Measurements from ENCODE around the gene HEXIM2. TPM values are rescaled to one million over a fixed set of nuclear protein-coding genes. Genes with fewer than 3 reads are reported as not detected.

HEXIM2 gene
- total and polyA plus RNA-seq, 4 experiments from 2014 or later, result 2.7 to 5.1 (median 2.8) TPM

DNA sequence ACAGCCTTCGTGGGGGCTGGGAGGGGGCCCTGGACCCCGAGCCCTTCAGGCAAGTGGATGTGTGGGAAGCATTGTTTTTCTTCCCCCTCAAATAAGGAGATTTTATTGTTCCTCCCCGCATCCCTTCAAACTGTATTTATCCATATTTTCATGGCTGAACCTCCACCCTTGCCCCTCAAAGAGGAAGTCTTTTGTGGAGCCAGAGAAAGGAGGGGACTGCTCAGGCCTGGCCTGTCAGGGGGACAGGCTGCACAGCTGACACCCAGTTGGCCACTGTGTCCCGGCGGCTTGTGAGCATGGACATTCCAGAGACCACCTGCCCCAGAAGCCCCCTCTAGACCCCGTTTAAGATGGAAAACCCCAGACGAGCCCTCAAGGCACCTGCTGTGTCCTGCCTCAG is 15.9 kb downstream of the HEXIM2 start:
- Mint-ChIP-seq H3K9me3 (no peaks in the 10 kb centered on the region), H3K27ac (no peak overlapping the region), H3K4me1 (peaks cover 5 to 10% (median 7%) of the 10 kb centered on the region in 4 donors), H3K4me3 (no peak overlapping the region), H3K27me3 (no peaks in the 10 kb centered on the region), H3K36me3 (no peaks in the 10 kb centered on the region)
- H3K4me3 ChIP-seq (ENCODE audit: low read length in 2 of 2), result no peak overlapping the region
- H3K27me3 ChIP-seq (ENCODE audit: insufficient read depth, low read length), result no peaks in the 10 kb centered on the region
- intact Hi-C loops (cut with micrococcal nuclease), result no loop called here
- ChIA-PET POLR2A (ENCODE audit: partially characterized antibody) (no interaction called here), CTCF (ENCODE audit: partially characterized antibody) (no interaction called here)
- no peak for DNase-seq
- no peak overlapping the region for H3K27ac ChIP-seq (ENCODE audit: low read depth, low read length)
- no peaks in the 10 kb centered on the region for H3K36me3 ChIP-seq (ENCODE audit: insufficient read depth, low read length)
- H3K9me3 ChIP-seq (ENCODE audit: control insufficient read depth in 1 of 2, low read length in 2 of 2), result no peaks in the 10 kb centered on the region
- peaks cover 6% of the 10 kb centered on the region for H3K4me1 ChIP-seq (ENCODE audit: insufficient read depth, low read length)

DNA sequence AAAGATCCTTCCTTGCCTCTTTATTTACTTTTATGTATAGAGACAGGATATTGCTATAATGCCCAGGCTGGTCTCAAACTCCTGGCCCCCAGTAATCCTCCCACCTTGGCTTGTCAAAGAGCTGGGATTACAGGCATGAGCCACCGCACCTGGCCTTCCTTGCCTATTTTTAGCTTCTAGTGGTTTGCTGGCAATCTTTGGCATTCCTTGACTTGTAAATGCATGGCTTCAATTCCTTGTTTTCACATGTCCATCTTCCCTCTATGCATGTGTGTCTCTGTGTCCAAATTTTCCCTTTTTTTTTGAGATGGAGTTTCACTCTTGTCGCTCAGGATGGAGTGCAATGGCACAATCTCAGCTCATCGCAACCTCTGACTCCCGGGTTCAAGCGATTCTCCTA is 22.5 kb downstream of the HEXIM2 start:
- no peak overlapping the region for H3K4me3 ChIP-seq (ENCODE audit: low read length in 2 of 2)
- Mint-ChIP-seq H3K9me3 (no peaks in the 10 kb centered on the region), H3K27ac (no peak overlapping the region), H3K4me3 (no peak overlapping the region), H3K36me3 (no peaks in the 10 kb centered on the region), H3K27me3 (no peaks in the 10 kb centered on the region), H3K4me1 (no peaks in the 10 kb centered on the region)
- H3K4me1 ChIP-seq (ENCODE audit: insufficient read depth, low read length), result no peaks in the 10 kb centered on the region
- H3K27me3 ChIP-seq (ENCODE audit: insufficient read depth, low read length), result no peaks in the 10 kb centered on the region
- ChIA-PET CTCF (ENCODE audit: partially characterized antibody) (interaction anchor here (1.0 to 2.5 kb wide), 3 partner anchors 13 to 49 kb away, joined by 4 to 12 read pairs (median 4); partner anchors contain the start of gene ACBD4), POLR2A (ENCODE audit: partially characterized antibody) (no interaction called here)
- H3K36me3 ChIP-seq (ENCODE audit: insufficient read depth, low read length), result no peaks in the 10 kb centered on the region
- no peak overlapping the region for H3K27ac ChIP-seq (ENCODE audit: low read depth, low read length)
- no peak for DNase-seq
- intact Hi-C loops (cut with micrococcal nuclease), result no loop called here
- H3K9me3 ChIP-seq (ENCODE audit: control insufficient read depth in 1 of 2, low read length in 2 of 2), result no peaks in the 10 kb centered on the region

DNA sequence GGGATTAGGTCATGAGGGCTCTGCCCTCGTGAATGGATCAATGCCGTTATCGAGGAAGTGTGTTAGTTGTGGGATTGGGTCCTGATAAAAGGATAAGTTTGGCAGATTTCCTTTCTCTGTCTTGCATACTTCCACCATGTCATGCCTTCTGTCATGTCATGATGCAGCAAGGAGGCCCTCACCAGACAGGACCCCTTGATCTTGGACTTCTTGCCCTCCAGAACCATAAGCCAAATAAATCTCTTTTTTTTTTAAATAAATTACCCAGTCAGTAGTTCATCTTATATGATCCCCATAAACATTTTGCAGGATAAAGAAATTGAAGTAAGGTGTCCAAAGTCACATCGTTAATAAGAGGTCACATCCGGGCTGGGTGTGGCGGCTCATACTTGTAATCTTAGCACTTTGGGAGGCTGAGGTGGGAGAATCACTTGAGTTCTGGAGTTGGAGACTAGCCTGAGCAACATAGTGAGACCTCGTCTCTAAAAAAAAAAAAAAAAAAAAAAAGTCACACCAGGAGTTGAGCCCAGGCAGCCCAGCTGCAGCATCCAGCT is 25.2 kb downstream of the HEXIM2 start:
- Histone ChIP-seq H3K27me3 (ENCODE audit: insufficient read depth, low read length) (no peaks in the 10 kb centered on the region), H3K27ac (ENCODE audit: low read depth, low read length) (no peak overlapping the region), H3K4me1 (ENCODE audit: insufficient read depth, low read length) (no peaks in the 10 kb centered on the region), H3K4me3 (ENCODE audit: low read length in 2 of 2) (no peak overlapping the region), H3K9me3 (ENCODE audit: control insufficient read depth in 1 of 2, low read length in 2 of 2) (no peaks in the 10 kb centered on the region), H3K36me3 (ENCODE audit: insufficient read depth, low read length) (no peaks in the 10 kb centered on the region)
- Mint-ChIP-seq H3K4me1 (no peaks in the 10 kb centered on the region), H3K4me3 (no peak overlapping the region), H3K27ac (no peak overlapping the region), H3K27me3 (no peaks in the 10 kb centered on the region), H3K36me3 (no peaks in the 10 kb centered on the region), H3K9me3 (no peaks in the 10 kb centered on the region)
- ChIA-PET POLR2A (ENCODE audit: partially characterized antibody) (no interaction called here), CTCF (ENCODE audit: partially characterized antibody) (no interaction called here)
- intact Hi-C loops (cut with micrococcal nuclease), result no loop called here
- DNase-seq, result no peak

DNA sequence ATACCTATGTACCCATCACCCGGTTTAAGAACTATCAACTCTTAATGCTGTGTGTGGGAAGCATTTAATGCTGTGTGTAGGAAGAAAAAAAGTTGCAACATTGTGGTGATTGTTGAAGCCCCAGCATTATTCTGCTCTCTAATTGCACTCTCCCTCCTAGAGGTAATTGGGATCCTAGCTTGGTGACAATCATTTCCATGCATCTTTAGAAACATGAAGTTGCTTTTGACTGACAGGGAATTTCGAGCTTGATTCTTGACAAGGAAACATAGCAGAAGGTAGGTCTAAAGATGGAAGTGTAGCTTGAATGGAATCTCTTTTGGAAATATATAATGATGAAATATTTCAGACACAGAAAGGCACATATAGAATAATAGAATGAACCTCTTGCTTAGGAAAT is 27.3 kb downstream of the HEXIM2 start:
- no peaks in the 10 kb centered on the region for H3K9me3 Mint-ChIP-seq
- intact Hi-C loops (cut with micrococcal nuclease), result no loop called here
- Histone ChIP-seq H3K36me3 (ENCODE audit: insufficient read depth, low read length) (no peaks in the 10 kb centered on the region), H3K4me3 (ENCODE audit: low read length in 2 of 2) (no peak overlapping the region), H3K27ac (ENCODE audit: low read depth, low read length) (no peak overlapping the region), H3K27me3 (ENCODE audit: insufficient read depth, low read length) (no peaks in the 10 kb centered on the region), H3K9me3 (ENCODE audit: control insufficient read depth in 1 of 2, low read length in 2 of 2) (no peaks in the 10 kb centered on the region), H3K4me1 (ENCODE audit: insufficient read depth, low read length) (no peaks in the 10 kb centered on the region)
- ChIA-PET CTCF (ENCODE audit: partially characterized antibody) (interaction anchor here (0.7 to 4.2 kb wide), 3 partner anchors 9 to 188 kb away, joined by 3 to 22 read pairs (median 17); partner anchors contain the start of gene ACBD4), POLR2A (ENCODE audit: partially characterized antibody) (interaction anchor here (2.0 kb wide), 1 partner anchor 40 kb away, joined by 6 read pairs; the partner anchor contains the start of gene HEXIM1)
- H3K36me3 Mint-ChIP-seq, result no peaks in the 10 kb centered on the region
- H3K27ac Mint-ChIP-seq, result peak overlapping the region in 1 of 7 donors; percentile 37
- DNase-seq, result no peak
- peak overlapping the region in 1 of 8 donors; percentile 36 for H3K4me3 Mint-ChIP-seq
- H3K4me1 Mint-ChIP-seq, result no peaks in the 10 kb centered on the region
- H3K27me3 Mint-ChIP-seq, result no peaks in the 10 kb centered on the region

DNA sequence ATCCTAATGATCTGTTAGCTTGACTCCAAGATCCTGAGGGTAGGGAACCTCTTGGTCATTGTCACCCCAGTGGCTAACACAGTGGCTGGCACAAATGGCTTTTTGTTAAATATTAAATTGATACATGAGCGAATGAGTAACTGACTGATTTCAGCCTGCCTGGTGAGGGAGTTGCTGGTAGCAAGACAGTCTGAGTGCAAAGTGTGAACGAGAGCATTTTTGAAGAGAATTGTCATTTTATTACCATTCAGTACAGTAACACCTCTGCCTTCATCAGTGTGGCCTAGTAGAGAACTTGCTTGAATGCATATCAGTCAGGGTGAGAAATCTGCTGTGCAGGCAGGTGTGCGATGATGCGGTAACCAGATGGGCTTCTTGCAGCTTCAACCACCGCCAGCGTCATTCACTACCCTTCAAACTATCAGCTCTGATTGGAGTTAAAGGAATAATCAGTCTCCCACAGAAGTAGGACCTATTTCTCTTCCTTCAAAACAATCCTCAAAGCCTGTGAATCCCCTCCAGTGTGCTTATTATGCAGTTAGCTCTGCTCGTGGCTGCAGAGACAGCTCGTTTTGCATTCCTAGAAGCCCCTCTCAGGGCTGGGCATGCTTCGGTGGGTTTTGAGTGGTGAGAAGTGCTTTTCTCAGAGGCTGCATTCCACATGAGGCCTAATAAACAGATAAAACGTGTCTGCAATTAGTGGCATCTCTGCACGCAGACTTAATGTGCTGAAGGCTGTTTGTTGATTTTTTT is 29.0 kb downstream of the HEXIM2 start:
- H3K4me3 ChIP-seq (ENCODE audit: low read length in 2 of 2), result no peak overlapping the region
- no peaks in the 10 kb centered on the region for H3K36me3 ChIP-seq (ENCODE audit: insufficient read depth, low read length)
- intact Hi-C loops (cut with micrococcal nuclease), result no loop called here
- no peaks in the 10 kb centered on the region for H3K4me1 Mint-ChIP-seq
- CTCF ChIA-PET (ENCODE audit: partially characterized antibody), result interaction anchor here (0.8 to 4.2 kb wide), 5 partner anchors 17 to 58 kb away, joined by 3 to 22 read pairs (median 3); partner anchors contain the start of gene ACBD4
- no peaks in the 10 kb centered on the region for H3K9me3 ChIP-seq (ENCODE audit: control insufficient read depth in 1 of 2, low read length in 2 of 2)
- no peak overlapping the region for H3K4me3 Mint-ChIP-seq
- peak overlapping the region in 2 of 7 donors; percentile 13 to 29 for H3K27ac Mint-ChIP-seq
- H3K27me3 Mint-ChIP-seq, result no peaks in the 10 kb centered on the region
- H3K27ac ChIP-seq (ENCODE audit: low read depth, low read length), result no peak overlapping the region
- DNase-seq, result no peak
- no peaks in the 10 kb centered on the region for H3K4me1 ChIP-seq (ENCODE audit: insufficient read depth, low read length)
- POLR2A ChIA-PET (ENCODE audit: partially characterized antibody), result no interaction called here
- H3K27me3 ChIP-seq (ENCODE audit: insufficient read depth, low read length), result no peaks in the 10 kb centered on the region
- no peaks in the 10 kb centered on the region for H3K36me3 Mint-ChIP-seq
- H3K9me3 Mint-ChIP-seq, result peaks cover 0 to 2% (median 0%) of the 10 kb centered on the region in 8 donors

DNA sequence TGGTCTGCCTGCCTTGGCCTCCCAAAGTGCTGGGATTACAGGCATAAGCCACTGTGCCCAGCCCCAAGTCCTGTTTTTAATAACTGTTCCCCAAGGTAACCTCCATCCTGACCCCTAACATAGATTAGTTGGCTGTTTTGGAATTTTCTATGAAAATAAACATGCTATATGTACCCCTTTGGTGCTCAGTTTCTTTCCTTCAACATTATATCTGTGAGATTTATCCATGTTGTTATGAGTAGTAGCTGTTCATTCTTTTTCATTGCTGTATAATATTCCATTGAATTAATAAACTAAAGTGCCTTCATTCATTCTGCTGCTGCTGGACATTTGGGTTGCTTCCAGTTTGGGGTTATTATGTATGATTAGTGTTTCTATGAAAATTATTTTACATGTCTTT is 33.7 kb downstream of the HEXIM2 start:
- Mint-ChIP-seq H3K27ac (no peak overlapping the region), H3K9me3 (peaks cover 0 to 2% (median 0%) of the 10 kb centered on the region in 8 donors), H3K27me3 (no peaks in the 10 kb centered on the region), H3K4me1 (peaks cover 0 to 4% (median 2%) of the 10 kb centered on the region in 4 donors), H3K36me3 (no peaks in the 10 kb centered on the region), H3K4me3 (no peak overlapping the region)
- no peaks in the 10 kb centered on the region for H3K36me3 ChIP-seq (ENCODE audit: insufficient read depth, low read length)
- ChIA-PET CTCF (ENCODE audit: partially characterized antibody) (interaction anchor here (1.1 to 12.0 kb wide), 6 partner anchors 19 to 146 kb away, joined by 3 to 300 read pairs (median 4); partner anchors contain the start of genes ACBD4, HEXIM1 and PLCD3), POLR2A (ENCODE audit: partially characterized antibody) (interaction anchor here (5.0 kb wide), 1 partner anchor 46 kb away, joined by 63 read pairs; the partner anchor contains the start of gene HEXIM1)
- H3K4me3 ChIP-seq (ENCODE audit: low read length in 2 of 2), result no peak overlapping the region
- no peaks in the 10 kb centered on the region for H3K4me1 ChIP-seq (ENCODE audit: insufficient read depth, low read length)
- no peak for DNase-seq
- H3K27ac ChIP-seq (ENCODE audit: low read depth, low read length), result no peak overlapping the region
- intact Hi-C loops (cut with micrococcal nuclease), result loop anchor here (5.0 kb wide), 1 partner anchor 418 kb away; no protein-coding TSS in a partner anchor
- no peaks in the 10 kb centered on the region for H3K27me3 ChIP-seq (ENCODE audit: insufficient read depth, low read length)
- no peaks in the 10 kb centered on the region for H3K9me3 ChIP-seq (ENCODE audit: control insufficient read depth in 1 of 2, low read length in 2 of 2)

DNA sequence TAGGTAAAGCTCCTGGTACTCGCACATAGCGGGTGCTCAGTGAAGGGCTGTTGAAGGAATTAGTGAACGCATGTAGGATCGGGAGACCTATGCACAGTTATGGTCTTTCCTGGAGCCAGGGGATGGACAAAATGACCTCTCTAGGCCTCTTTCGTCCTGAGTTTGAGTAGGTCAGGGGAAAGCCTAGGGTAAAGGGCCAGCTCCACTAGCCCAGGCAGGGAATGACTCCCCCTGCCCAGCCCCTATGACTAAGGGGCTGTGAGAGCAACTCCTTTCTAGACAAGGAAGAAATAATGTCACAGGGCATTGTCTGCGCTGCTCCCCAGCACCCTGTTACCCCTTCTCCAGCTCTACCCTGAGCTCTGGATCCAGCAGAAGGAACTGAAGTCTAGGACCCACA is 35.4 kb downstream of the HEXIM2 start:
- Mint-ChIP-seq H3K27ac (no peak overlapping the region), H3K4me3 (no peak overlapping the region), H3K27me3 (no peaks in the 10 kb centered on the region), H3K36me3 (no peaks in the 10 kb centered on the region), H3K4me1 (peaks cover 0 to 4% (median 2%) of the 10 kb centered on the region in 4 donors), H3K9me3 (peaks cover 0 to 2% (median 0%) of the 10 kb centered on the region in 8 donors)
- Histone ChIP-seq H3K4me3 (ENCODE audit: low read length in 2 of 2) (no peak overlapping the region), H3K27ac (ENCODE audit: low read depth, low read length) (no peak overlapping the region), H3K27me3 (ENCODE audit: insufficient read depth, low read length) (no peaks in the 10 kb centered on the region), H3K9me3 (ENCODE audit: control insufficient read depth in 1 of 2, low read length in 2 of 2) (no peaks in the 10 kb centered on the region), H3K4me1 (ENCODE audit: insufficient read depth, low read length) (no peaks in the 10 kb centered on the region), H3K36me3 (ENCODE audit: insufficient read depth, low read length) (no peaks in the 10 kb centered on the region)
- DNase-seq, result no peak
- CTCF ChIA-PET (ENCODE audit: partially characterized antibody), result interaction anchor here (0.6 to 12.0 kb wide), 35 partner anchors 8 to 276 kb away, joined by 3 to 300 read pairs (median 6); partner anchors contain the start of genes ACBD4, HEXIM1, HEXIM2 and PLCD3
- POLR2A ChIA-PET (ENCODE audit: partially characterized antibody), result interaction anchor here (0.5 to 5.0 kb wide), 6 partner anchors 24 to 62 kb away, joined by 5 to 63 read pairs (median 8); partner anchors contain the start of genes ACBD4, HEXIM1 and HEXIM2
- intact Hi-C loops (cut with micrococcal nuclease), result loop anchor here (1.0 to 5.0 kb wide), 2 partner anchors 49 to 420 kb away; partner anchors contain the start of gene HEXIM1
